ENCODE results near the gene CCDC190.
"Not testable (repeated sequence)": the region's sequence is repeated elsewhere in the genome, so short reads cannot be mapped to it uniquely, and the experiment has no call there.

Gene CCDC190

GRCh38 chr1:162812357-162812756 lies 48.6 kb downstream of the CCDC190 start:
- not testable (repeated sequence) for H3K79me2 ChIP-seq (ENCODE audit: insufficient read depth, low read length); H3K4me1 ChIP-seq (ENCODE audit: insufficient read depth, low read length, poor library complexity, severe bottlenecking); H3K4me3 ChIP-seq (ENCODE audit: low read length, poor library complexity, severe bottlenecking); H3K9ac ChIP-seq (ENCODE audit: low read depth, low read length, poor library complexity, severe bottlenecking); H3K9me3 ChIP-seq (ENCODE audit: insufficient read depth, low read depth, low read length); H3K27me3 ChIP-seq (ENCODE audit: insufficient read depth, low read length, poor library complexity, severe bottlenecking); H3K9me2 ChIP-seq (replicated peaks; ENCODE audit: low read depth, low read length); H3K36me3 ChIP-seq (ENCODE audit: insufficient read depth, low read length); H4K20me1 ChIP-seq (ENCODE audit: insufficient read depth, low read length, poor library complexity, severe bottlenecking); H3F3A ChIP-seq (ENCODE audit: low read depth); H2AFZ ChIP-seq (ENCODE audit: low read length); H3K4me2 ChIP-seq (ENCODE audit: low read depth, low read length, poor library complexity, severe bottlenecking)

GRCh38 chr1:162807503-162807902 lies 53.5 kb downstream of the CCDC190 start:
- not testable (repeated sequence) for H2AFZ ChIP-seq (ENCODE audit: low read length); H3K79me2 ChIP-seq (ENCODE audit: insufficient read depth, low read length); H3K4me2 ChIP-seq (ENCODE audit: low read depth, low read length, poor library complexity, severe bottlenecking); H3K27me3 ChIP-seq (ENCODE audit: insufficient read depth, low read length, poor library complexity, severe bottlenecking); H3K9ac ChIP-seq (ENCODE audit: low read depth, low read length, poor library complexity, severe bottlenecking); H3K9me3 ChIP-seq (ENCODE audit: insufficient read depth, low read depth, low read length); H3F3A ChIP-seq (ENCODE audit: low read depth); H4K20me1 ChIP-seq (ENCODE audit: insufficient read depth, low read length, poor library complexity, severe bottlenecking); H3K4me3 ChIP-seq (ENCODE audit: low read length, poor library complexity, severe bottlenecking); H3K9me2 ChIP-seq (replicated peaks; ENCODE audit: low read depth, low read length); H3K4me1 ChIP-seq (ENCODE audit: insufficient read depth, low read length, poor library complexity, severe bottlenecking)
- peaks cover 39% of the 10 kb centered on the region; the same call in 1 of the 2 replicates for H3K36me3 ChIP-seq (ENCODE audit: insufficient read depth, low read length)
